Measurements from ENCODE around the gene TBCD.

TBCD gene

GRCh38 chr17:82882715-82883418 is 131.0 kb downstream of the TBCD start:
- DNase-seq (ENCODE audit: low read depth), result no peak
- H3K4me3 ChIP-seq (ENCODE audit: low read length), result no peak overlapping the region

GRCh38 chr17:82883419-82884031 is 131.7 kb downstream of the TBCD start:
- no peak overlapping the region for H3K4me3 ChIP-seq (ENCODE audit: low read length)
- no peak for DNase-seq (ENCODE audit: low read depth)
- TF ChIP-seq, protein P1, sequence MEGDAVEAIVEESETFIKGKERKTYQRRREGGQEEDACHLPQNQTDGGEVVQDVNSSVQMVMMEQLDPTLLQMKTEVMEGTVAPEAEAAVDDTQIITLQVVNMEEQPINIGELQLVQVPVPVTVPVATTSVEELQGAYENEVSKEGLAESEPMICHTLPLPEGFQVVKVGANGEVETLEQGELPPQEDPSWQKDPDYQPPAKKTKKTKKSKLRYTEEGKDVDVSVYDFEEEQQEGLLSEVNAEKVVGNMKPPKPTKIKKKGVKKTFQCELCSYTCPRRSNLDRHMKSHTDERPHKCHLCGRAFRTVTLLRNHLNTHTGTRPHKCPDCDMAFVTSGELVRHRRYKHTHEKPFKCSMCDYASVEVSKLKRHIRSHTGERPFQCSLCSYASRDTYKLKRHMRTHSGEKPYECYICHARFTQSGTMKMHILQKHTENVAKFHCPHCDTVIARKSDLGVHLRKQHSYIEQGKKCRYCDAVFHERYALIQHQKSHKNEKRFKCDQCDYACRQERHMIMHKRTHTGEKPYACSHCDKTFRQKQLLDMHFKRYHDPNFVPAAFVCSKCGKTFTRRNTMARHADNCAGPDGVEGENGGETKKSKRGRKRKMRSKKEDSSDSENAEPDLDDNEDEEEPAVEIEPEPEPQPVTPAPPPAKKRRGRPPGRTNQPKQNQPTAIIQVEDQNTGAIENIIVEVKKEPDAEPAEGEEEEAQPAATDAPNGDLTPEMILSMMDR (IDR thresholded peaks at IDR 0.05; ENCODE audit: insufficient read depth, low read depth, low read length, missing control alignments), result no peak

More at GRCh38 chr17:82882715-82883418, 131.0 kb downstream of the TBCD start:
- TF ChIP-seq, protein P1 (IDR thresholded peaks at IDR 0.05; ENCODE audit: insufficient read depth, low read depth, low read length, missing control alignments), result no peak

DNA sequence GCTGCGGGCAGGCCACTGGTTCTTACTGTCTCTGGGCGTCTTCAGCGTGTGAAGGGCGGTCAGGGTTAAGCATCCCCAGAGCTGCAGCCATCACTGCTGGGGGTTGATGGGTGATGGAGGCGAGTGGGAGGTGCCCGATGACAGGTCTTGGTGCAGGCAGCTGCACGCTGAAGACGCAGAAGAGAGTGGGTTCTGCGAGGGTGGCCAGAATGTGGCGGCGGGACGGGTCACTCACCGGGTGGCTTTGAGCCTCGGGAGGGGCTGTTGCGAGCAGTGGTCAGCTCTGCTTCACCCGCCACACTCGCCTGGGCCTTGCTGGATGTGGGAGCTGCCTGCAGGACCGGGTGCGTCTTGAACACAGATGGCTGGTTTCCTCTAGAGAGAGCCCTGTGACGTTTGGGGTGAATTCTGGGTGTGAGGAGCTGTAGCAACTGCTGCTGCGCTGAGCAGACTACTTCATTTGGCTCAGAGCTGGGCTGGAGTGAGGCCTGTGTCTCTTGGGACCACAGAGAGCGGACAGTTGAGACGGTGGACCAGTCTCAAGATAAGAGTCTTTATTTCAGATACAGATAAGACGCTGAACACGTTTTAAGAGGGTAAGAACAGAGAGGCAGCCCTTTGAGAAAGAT is 132.6 kb downstream of the TBCD start:
- TF ChIP-seq, protein P1 (IDR thresholded peaks at IDR 0.05; ENCODE audit: insufficient read depth, low read depth, low read length, missing control alignments), result no peak
- H3K4me3 ChIP-seq (ENCODE audit: low read length), result no peak overlapping the region
- no peak for DNase-seq (ENCODE audit: low read depth)

GRCh38 chr17:82884970-82885353 is 133.1 kb downstream of the TBCD start:
- TF ChIP-seq, protein P1 (IDR thresholded peaks at IDR 0.05; ENCODE audit: insufficient read depth, low read depth, low read length, missing control alignments), result no peak
- no peak for DNase-seq (ENCODE audit: low read depth)
- no peak overlapping the region for H3K4me3 ChIP-seq (ENCODE audit: low read length)

GRCh38 chr17:82887255-82888164 is 135.6 kb downstream of the TBCD start:
- TF ChIP-seq, protein P1 (IDR thresholded peaks at IDR 0.05; ENCODE audit: insufficient read depth, low read depth, low read length, missing control alignments), result no peak
- no peak overlapping the region for H3K4me3 ChIP-seq (ENCODE audit: low read length)
- no peak for DNase-seq (ENCODE audit: low read depth)

DNA sequence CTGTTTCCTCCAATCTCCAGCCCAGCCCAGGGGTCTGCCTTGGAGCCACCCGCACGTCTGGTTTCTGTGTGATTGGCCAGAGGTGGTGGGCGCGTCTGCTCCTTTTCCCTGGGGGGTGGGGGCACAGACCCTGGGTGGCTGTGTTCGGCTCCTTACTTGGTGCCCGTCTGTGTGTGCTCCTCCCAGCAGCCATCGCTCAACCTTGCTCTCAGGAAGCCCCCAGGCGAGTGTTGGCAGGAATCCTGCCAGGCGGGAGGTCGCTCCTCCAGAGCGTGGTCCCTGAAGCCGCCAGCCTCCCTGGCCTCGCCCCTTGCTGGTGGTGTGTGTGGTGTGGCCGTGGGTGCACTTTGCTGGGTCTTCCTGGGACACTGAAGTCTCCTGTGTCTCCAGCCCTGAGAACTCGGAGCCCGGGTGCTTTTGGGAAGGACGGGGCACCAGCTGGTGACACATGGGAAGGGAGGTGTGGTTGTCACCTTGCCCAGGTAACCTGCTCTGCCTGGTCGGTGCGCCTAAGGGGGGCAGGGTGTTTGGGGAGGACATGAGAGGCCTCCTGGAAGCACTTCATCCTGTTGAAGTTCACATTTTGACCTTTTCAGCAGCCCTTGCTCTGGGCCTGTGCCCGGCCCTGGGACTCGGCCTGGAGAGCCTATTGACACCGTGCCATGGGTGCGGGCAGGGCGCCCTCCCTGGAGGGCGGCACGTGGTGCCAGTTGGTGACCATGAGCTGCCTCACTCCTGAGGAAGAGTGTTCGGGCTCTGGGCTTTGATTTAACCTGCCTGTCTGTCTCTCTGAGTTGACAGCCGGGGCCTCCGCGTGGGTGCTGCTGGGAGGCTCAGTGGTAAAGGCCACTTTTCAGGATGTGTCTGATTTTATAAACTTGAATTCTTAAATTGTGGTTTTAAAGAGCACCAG is 137.0 kb downstream of the TBCD start:
- H3K4me3 ChIP-seq (ENCODE audit: low read length), result no peak overlapping the region
- peak; percentile 29 for DNase-seq (ENCODE audit: low read depth)
- TF ChIP-seq, protein P1 (IDR thresholded peaks at IDR 0.05; ENCODE audit: insufficient read depth, low read depth, low read length, missing control alignments), result no peak

All from epithelial cell of esophagus (primary cell).